HG03342 (cell line): ENCODE measurements around the gene UBAC2.
A peak's percentile ranks its signal among the peaks of the same experiment; 100 is the strongest.
"Not testable (repeated sequence)": the region's sequence is repeated elsewhere in the genome, so short reads cannot be mapped to it uniquely, and the experiment has no call there.

Experiments used
- ATAC-seq: cut with Tn5 transposase; IDR thresholded peaks from one replicate; pipeline ENCODE4 v1.9.1; 2021; ENCODE audit warnings: mild to moderate bottlenecking, moderate library complexity; ENCODE audit not compliant: unreplicated experiment

UBAC2 gene

GRCh38 chr13:99211421-99212035 lies 10.9 kb downstream of the UBAC2 start:
- ATAC-seq = no peak

- ATAC-seq = peak; percentile 72
Observed at GRCh38 chr13:99214232-99214631, 13.6 kb downstream of the UBAC2 start.

- ATAC-seq = no peak
Observed at GRCh38 chr13:99214731-99215130, 14.1 kb downstream of the UBAC2 start.

- no peak for ATAC-seq
Observed at GRCh38 chr13:99215184-99215830, 14.7 kb downstream of the UBAC2 start.

- no peak for ATAC-seq
Observed at GRCh38 chr13:99217461-99218110, 16.9 kb downstream of the UBAC2 start.

GRCh38 chr13:99218126-99218525 lies 17.5 kb downstream of the UBAC2 start:
- no peak for ATAC-seq

- ATAC-seq = no peak
Observed at GRCh38 chr13:99218545-99218944, 17.9 kb downstream of the UBAC2 start.

- peak; percentile 41 for ATAC-seq
Observed at GRCh38 chr13:99218969-99219368, 18.3 kb downstream of the UBAC2 start.

- no peak for ATAC-seq
Observed at GRCh38 chr13:99220199-99220935, 19.7 kb downstream of the UBAC2 start.

GRCh38 chr13:99221567-99222239 lies 21.0 kb downstream of the UBAC2 start:
- ATAC-seq = no peak

GRCh38 chr13:99223587-99223986 lies 22.9 kb downstream of the UBAC2 start:
- ATAC-seq = no peak

GRCh38 chr13:99224021-99224420 lies 23.4 kb downstream of the UBAC2 start:
- no peak for ATAC-seq

- no peak for ATAC-seq
Observed at GRCh38 chr13:99225078-99225477, 24.4 kb downstream of the UBAC2 start.

- no peak for ATAC-seq
Observed at GRCh38 chr13:99226513-99226912, 25.9 kb downstream of the UBAC2 start.

GRCh38 chr13:99227331-99227900 lies 26.8 kb downstream of the UBAC2 start:
- ATAC-seq = no peak

- no peak for ATAC-seq
Observed at GRCh38 chr13:99227909-99228688, 27.4 kb downstream of the UBAC2 start.

- ATAC-seq = peak; percentile 91
Observed at GRCh38 chr13:99228737-99229691, 28.4 kb downstream of the UBAC2 start.

- not testable (repeated sequence) for ATAC-seq
Observed at GRCh38 chr13:99230588-99230987, 29.9 kb downstream of the UBAC2 start.

- no peak for ATAC-seq
Observed at GRCh38 chr13:99230991-99231390, 30.3 kb downstream of the UBAC2 start.
